ENCODE results near the gene SAG. TPM values are rescaled to one million over a fixed set of nuclear protein-coding genes. Genes with fewer than 3 reads are reported as not detected.

SAG gene
- total and polyA plus RNA-seq, 12 donors, result 0.06 to 0.20 TPM; not detected in 10

DNA sequence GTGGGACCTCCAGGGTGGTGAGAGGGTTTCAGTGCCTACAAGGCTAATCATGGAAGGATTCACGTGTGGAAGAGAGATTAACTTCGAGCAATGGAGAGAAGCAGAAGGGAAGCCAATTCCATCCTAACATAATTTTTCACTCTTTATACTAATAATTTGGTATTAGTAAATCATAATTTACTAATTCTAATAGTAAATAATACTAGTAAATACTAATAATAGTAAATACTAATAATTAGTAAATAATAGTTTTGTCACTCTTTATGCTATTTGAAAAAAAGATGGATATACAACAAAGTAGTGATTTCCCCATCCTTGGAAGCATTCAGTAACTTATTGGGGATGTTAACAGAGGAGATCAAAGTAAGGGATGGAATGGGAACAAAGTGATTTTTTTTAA lies 6.4 kb upstream of the SAG start:
- no peak for DNase-seq
- Histone ChIP-seq H3K4me1 (replicated peaks in 1 of 2) (no peaks in the 10 kb centered on the region), H3K27me3 (no peaks in the 10 kb centered on the region), H3K9me3 (replicated peaks in 1 of 3) (no peaks in the 10 kb centered on the region), H3K27ac (no peak overlapping the region), H3K36me3 (replicated peaks in 1 of 2) (no peaks in the 10 kb centered on the region), H3K4me3 (no peak overlapping the region)
- TF ChIP-seq, protein P1, sequence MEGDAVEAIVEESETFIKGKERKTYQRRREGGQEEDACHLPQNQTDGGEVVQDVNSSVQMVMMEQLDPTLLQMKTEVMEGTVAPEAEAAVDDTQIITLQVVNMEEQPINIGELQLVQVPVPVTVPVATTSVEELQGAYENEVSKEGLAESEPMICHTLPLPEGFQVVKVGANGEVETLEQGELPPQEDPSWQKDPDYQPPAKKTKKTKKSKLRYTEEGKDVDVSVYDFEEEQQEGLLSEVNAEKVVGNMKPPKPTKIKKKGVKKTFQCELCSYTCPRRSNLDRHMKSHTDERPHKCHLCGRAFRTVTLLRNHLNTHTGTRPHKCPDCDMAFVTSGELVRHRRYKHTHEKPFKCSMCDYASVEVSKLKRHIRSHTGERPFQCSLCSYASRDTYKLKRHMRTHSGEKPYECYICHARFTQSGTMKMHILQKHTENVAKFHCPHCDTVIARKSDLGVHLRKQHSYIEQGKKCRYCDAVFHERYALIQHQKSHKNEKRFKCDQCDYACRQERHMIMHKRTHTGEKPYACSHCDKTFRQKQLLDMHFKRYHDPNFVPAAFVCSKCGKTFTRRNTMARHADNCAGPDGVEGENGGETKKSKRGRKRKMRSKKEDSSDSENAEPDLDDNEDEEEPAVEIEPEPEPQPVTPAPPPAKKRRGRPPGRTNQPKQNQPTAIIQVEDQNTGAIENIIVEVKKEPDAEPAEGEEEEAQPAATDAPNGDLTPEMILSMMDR (IDR thresholded peaks at IDR 0.05), result no peak
- no peak for TF ChIP-seq POLR2A (IDR thresholded peaks at IDR 0.05)
- intact Hi-C loops (cut with DNase I), result no loop called here
- 82 to 88% (median 83%) methylated on average over 2 of the region's 2 CpGs for WGBS, 4 donors

DNA sequence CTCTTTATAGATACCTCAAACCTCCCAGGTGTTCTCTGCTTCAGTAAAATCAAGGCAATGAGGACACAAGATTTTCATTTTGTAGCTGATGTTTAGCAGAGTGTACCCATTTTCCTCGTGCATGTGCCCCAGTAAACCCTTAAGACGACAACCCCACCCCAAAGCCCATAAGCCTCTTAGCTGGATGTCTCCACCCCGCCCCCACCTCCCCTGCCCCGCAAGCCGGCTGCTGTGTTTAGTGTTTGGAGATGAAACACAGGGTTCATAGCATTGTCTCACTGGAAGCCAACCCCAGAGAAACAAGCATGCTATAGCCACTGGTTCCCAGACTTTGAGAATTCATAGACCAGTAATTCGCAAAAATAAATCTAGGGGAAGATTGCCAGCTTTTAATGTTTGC lies 5.8 kb upstream of the SAG start:
- no peaks in the 10 kb centered on the region for H3K27me3 ChIP-seq
- no peaks in the 10 kb centered on the region for H3K4me1 ChIP-seq (replicated peaks in 1 of 2)
- no peaks in the 10 kb centered on the region for H3K9me3 ChIP-seq (replicated peaks in 1 of 3)
- H3K4me3 ChIP-seq, result no peak overlapping the region
- 59 to 77% (median 74%) methylated on average over 5 to 6 of the region's 6 CpGs for WGBS, 4 donors
- intact Hi-C loops (cut with DNase I), result no loop called here
- DNase-seq, result no peak
- no peaks in the 10 kb centered on the region for H3K36me3 ChIP-seq (replicated peaks in 1 of 2)
- H3K27ac ChIP-seq, result no peak overlapping the region
- no peak for TF ChIP-seq POLR2A (IDR thresholded peaks at IDR 0.05)
- TF ChIP-seq, protein P1 (IDR thresholded peaks at IDR 0.05), result no peak

DNA sequence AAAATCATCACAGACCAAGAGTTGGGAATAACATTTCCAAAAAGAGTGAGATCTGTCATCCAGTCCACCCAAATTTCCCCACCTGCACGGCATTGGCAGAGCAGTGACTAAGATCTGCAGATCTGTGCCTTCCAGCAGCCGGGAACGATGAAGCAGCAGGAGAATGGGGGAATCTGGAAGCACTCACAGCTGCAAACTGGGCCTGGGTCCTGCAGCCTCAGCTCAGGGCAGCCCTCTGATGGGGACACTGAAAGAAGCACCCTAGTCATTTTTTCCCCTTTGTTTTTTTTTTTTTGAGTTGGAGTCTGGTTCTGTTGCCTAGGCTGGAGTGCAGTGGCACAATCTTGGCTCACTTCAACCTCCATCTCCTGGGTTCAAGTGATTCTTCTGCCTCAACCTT lies 4.4 kb upstream of the SAG start:
- Histone ChIP-seq H3K4me1 (replicated peaks in 1 of 2) (peaks cover 0 to 6% of the 10 kb centered on the region in 2 donors), H3K9me3 (replicated peaks in 1 of 3) (no peaks in the 10 kb centered on the region), H3K36me3 (replicated peaks in 1 of 2) (no peaks in the 10 kb centered on the region), H3K27ac (no peak overlapping the region), H3K27me3 (no peaks in the 10 kb centered on the region), H3K4me3 (no peak overlapping the region)
- intact Hi-C loops (cut with DNase I), result no loop called here
- TF ChIP-seq, protein P1 (IDR thresholded peaks at IDR 0.05), result no peak
- TF ChIP-seq POLR2A (IDR thresholded peaks at IDR 0.05), result no peak
- no peak for DNase-seq
- WGBS, 4 donors, result 94 to 100% (median 96%) methylated on average over 3 of the region's 3 CpGs

DNA sequence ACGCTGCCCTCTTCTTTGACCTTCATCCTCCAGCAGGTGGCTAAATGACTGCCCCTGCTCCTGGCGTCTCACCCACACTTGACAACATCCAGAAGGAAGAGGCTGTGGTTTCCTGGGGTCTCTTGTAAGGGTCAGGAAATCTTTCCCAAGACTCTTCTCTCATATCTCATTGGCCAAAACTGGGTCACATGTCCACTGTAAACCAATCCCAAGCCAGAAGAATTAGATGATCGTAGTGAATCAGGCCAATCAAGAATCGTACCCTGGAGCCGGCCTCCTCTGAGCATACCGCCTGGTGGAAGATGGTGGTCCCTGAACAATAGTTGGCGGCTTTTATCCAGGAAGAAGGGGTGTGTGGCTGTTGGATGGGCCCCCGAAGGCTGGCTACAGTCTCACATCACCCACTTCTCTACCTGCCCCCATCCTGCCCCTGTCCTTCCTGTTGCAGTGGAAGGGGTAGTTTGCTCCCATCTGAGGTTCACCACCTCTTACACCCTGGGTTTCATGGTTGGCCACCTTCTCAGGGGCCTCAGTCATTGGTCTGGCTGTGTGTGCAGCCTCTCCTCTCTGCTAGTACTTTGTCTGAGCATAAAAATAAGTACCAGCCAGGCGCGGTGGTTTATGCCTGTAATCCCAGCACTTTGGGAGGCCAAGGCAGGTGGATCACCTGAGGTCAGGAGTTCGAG lies 3.8 kb downstream of the SAG start:
- Histone ChIP-seq H3K4me1 (replicated peaks in 1 of 2) (peaks cover 0 to 6% of the 10 kb centered on the region in 2 donors), H3K4me3 (no peak overlapping the region), H3K27ac (no peak overlapping the region), H3K36me3 (replicated peaks in 1 of 2) (no peaks in the 10 kb centered on the region), H3K27me3 (no peaks in the 10 kb centered on the region), H3K9me3 (replicated peaks in 1 of 3) (no peaks in the 10 kb centered on the region)
- no peak for TF ChIP-seq POLR2A (IDR thresholded peaks at IDR 0.05)
- TF ChIP-seq, protein P1 (IDR thresholded peaks at IDR 0.05), result no peak
- DNase-seq, result no peak
- intact Hi-C loops (cut with DNase I), result no loop called here
- WGBS, 4 donors, result 80 to 96% (median 84%) methylated on average over 8 to 11 of the region's 11 CpGs

Data from adrenal gland (tissue), 12 donors.